Endodermal cell (in vitro differentiated cells): ENCODE measurements around the gene EIF4A2. TPM values are rescaled to one million over a fixed set of nuclear protein-coding genes. Genes with fewer than 3 reads are reported as not detected.

Source experiments
- DNase-seq: peaks from one replicate; pipeline ENCODE4 v3.0.0-alpha.2; 2017
- H3K27ac ChIP-seq: 2 replicates; pipeline ENCODE4 v1.5.1; 2013; ENCODE audit warnings: mild to moderate bottlenecking, low read depth, low read length, moderate library complexity
- H3K27me3 ChIP-seq: 2 replicates; pipeline ENCODE4 v1.6.1; 2013; ENCODE audit warnings: mild to moderate bottlenecking, low read length, moderate library complexity; ENCODE audit not compliant: insufficient read depth, control insufficient read depth, poor library complexity, severe bottlenecking
- H3K36me3 ChIP-seq: 2 replicates; pipeline ENCODE4 v1.7.0; 2013; ENCODE audit warnings: mild to moderate bottlenecking, low read length, moderate library complexity; ENCODE audit not compliant: control insufficient read depth, insufficient read depth
- H3K4me1 ChIP-seq: one replicate; pipeline ENCODE4 v1.7.0; 2013; ENCODE audit warnings: low read length; ENCODE audit not compliant: control insufficient read depth, insufficient read depth
- H3K4me3 ChIP-seq: 2 replicates; pipeline ENCODE4 v1.5.1; 2013; ENCODE audit warnings: mild to moderate bottlenecking, low read length, moderate library complexity
- H3K9ac ChIP-seq: 2 replicates; pipeline ENCODE4 v1.6.1; 2013; ENCODE audit warnings: mild to moderate bottlenecking, low read length, moderate library complexity; ENCODE audit not compliant: poor library complexity, severe bottlenecking; ENCODE audit errors: extremely low read depth
- H3K9me3 ChIP-seq: 2 replicates; pipeline ENCODE4 v1.6.1; 2013; ENCODE audit warnings: mild to moderate bottlenecking, low read length, moderate library complexity; ENCODE audit not compliant: control insufficient read depth
- H3K27ac Mint-ChIP-seq: 2 replicates; pipeline ENCODE4 v1.8.0; 2020; ENCODE audit warnings: mixed read lengths
- H3K27me3 Mint-ChIP-seq: 2 replicates; pipeline ENCODE4 v1.8.0; 2021; ENCODE audit warnings: mild to moderate bottlenecking, mixed read lengths; ENCODE audit not compliant: insufficient read depth
- H3K36me3 Mint-ChIP-seq: 2 replicates; pipeline ENCODE4 v1.8.0; 2020; ENCODE audit warnings: low read depth, mixed read lengths
- H3K4me1 Mint-ChIP-seq: 2 replicates; pipeline ENCODE4 v1.8.0; 2020; ENCODE audit warnings: mixed read lengths
- H3K4me3 Mint-ChIP-seq: 2 replicates; pipeline ENCODE4 v1.8.0; 2020; ENCODE audit warnings: mild to moderate bottlenecking, moderate library complexity, mixed read lengths
- H3K9me3 Mint-ChIP-seq: 2 replicates; pipeline ENCODE4 v1.8.0; 2020; ENCODE audit warnings: mild to moderate bottlenecking, mixed read lengths
- WGBS, 2 experiments: methylation state at CpG; one replicate each; pipeline versions ENCODE4 v1.1.5 to v1.1.7; 2013; ENCODE audit warnings: missing lambda C conversion rate in 2 of 2, mixed read lengths in 1 of 2; ENCODE audit not compliant: insufficient coverage in 1 of 2, insufficient read length in 1 of 2; 5-methylcytosine and 5-hydroxymethylcytosine counted together
- total RNA-seq, 2 donors: library from RNA; stranded (reverse); fragmentation: NEBNext Ultra II Directional in 1 of 2; extraction: Animal tissue kit (Norgen Biotek cat#: 25700) in 1 of 2; gene quantifications; 2 replicates in 1 of 2; 3 replicates in 1 of 2; pipeline ENCODE4 v1.2.1, GENCODE V29; 2021
- TF ChIP-seq, protein P1 (sequence below): fragments of 200-600 bp; sonication (generic); conservative IDR thresholded peaks from 2 replicates; pipeline ENCODE4 v1.5.0; 2021; ENCODE audit warnings: antibody characterized with exemption, mild to moderate bottlenecking

Gene EIF4A2
- total RNA-seq, 2 donors from 2014 or later = 329 TPM

- H3K27me3 Mint-ChIP-seq = peaks cover 31% of the 10 kb centered on the region
- H3K4me3 Mint-ChIP-seq = no peak overlapping the region
- Histone ChIP-seq H3K4me1 (no peaks in the 10 kb centered on the region), H3K4me3 (no peak overlapping the region), H3K36me3 (no peaks in the 10 kb centered on the region), H3K27me3 (peaks cover 22% of the 10 kb centered on the region), H3K9me3 (no peaks in the 10 kb centered on the region), H3K27ac (no peak overlapping the region), H3K9ac (no peak overlapping the region)
- H3K36me3 Mint-ChIP-seq = no peaks in the 10 kb centered on the region
- WGBS, 2 experiments = 81 to 96% methylated on average over 3 of the region's 3 CpGs
- H3K27ac Mint-ChIP-seq = no peak overlapping the region
- H3K4me1 Mint-ChIP-seq = no peaks in the 10 kb centered on the region
- TF ChIP-seq, protein P1, sequence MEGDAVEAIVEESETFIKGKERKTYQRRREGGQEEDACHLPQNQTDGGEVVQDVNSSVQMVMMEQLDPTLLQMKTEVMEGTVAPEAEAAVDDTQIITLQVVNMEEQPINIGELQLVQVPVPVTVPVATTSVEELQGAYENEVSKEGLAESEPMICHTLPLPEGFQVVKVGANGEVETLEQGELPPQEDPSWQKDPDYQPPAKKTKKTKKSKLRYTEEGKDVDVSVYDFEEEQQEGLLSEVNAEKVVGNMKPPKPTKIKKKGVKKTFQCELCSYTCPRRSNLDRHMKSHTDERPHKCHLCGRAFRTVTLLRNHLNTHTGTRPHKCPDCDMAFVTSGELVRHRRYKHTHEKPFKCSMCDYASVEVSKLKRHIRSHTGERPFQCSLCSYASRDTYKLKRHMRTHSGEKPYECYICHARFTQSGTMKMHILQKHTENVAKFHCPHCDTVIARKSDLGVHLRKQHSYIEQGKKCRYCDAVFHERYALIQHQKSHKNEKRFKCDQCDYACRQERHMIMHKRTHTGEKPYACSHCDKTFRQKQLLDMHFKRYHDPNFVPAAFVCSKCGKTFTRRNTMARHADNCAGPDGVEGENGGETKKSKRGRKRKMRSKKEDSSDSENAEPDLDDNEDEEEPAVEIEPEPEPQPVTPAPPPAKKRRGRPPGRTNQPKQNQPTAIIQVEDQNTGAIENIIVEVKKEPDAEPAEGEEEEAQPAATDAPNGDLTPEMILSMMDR = no peak
- DNase-seq = peak; percentile 55
- H3K9me3 Mint-ChIP-seq = no peaks in the 10 kb centered on the region
Measured at GRCh38 chr3:186751480-186751879, 31.9 kb upstream of the EIF4A2 start.

DNA sequence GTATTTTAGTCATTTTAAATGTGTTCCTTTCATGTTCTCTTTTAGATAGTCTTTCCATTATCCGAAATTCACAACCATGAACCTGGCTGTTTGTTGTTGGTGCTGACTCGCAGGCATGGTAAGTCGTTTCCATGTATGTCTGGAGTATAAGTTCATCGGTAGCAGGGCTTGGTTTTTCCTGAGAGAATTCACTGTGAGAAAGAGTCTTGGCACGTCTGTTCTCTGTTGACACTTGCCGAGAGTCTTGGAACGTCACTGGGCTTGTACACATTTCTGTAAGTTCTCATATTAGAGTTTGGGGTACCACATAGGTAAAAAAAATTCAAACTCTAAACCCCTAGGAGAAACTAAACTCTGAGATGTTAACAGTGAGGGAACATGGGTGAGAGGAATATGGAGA is 29.4 kb upstream of the EIF4A2 start:
- Histone ChIP-seq H3K4me1 (no peaks in the 10 kb centered on the region), H3K27ac (no peak overlapping the region), H3K27me3 (peaks cover 34% of the 10 kb centered on the region), H3K4me3 (no peak overlapping the region), H3K9me3 (no peaks in the 10 kb centered on the region), H3K9ac (no peak overlapping the region), H3K36me3 (no peaks in the 10 kb centered on the region)
- Mint-ChIP-seq H3K9me3 (no peaks in the 10 kb centered on the region), H3K36me3 (no peaks in the 10 kb centered on the region), H3K4me1 (peaks cover 10% of the 10 kb centered on the region), H3K4me3 (no peak overlapping the region), H3K27ac (no peak overlapping the region), H3K27me3 (peaks cover 56% of the 10 kb centered on the region)
- TF ChIP-seq, protein P1 = no peak
- DNase-seq = no peak
- WGBS, 2 experiments = 86 to 94% methylated on average over 6 to 7 of the region's 7 CpGs

DNA sequence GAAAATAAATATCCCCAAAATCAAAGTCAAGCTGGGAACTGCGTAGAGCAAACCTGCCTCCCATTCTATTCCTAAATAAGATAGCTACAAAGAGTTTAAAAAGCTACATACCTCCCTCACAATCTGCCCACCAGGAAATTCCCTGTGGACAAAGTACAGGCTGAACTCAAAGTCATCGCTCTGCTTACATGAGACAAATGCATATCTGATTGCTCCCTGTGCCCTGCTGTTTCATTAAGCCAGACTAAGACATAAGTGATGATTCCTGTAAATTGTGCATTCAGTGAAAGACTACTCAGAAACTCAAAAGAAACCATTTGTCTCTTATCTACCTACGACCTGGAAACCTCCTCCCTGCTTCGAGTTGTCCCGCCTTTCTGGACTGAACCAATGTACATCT is 28.5 kb upstream of the EIF4A2 start:
- H3K27me3 ChIP-seq = peaks cover 43% of the 10 kb centered on the region
- Mint-ChIP-seq H3K27me3 (peaks cover 64% of the 10 kb centered on the region), H3K4me3 (no peak overlapping the region), H3K27ac (no peak overlapping the region), H3K9me3 (no peaks in the 10 kb centered on the region), H3K4me1 (peaks cover 11% of the 10 kb centered on the region), H3K36me3 (no peaks in the 10 kb centered on the region)
- no peaks in the 10 kb centered on the region for H3K36me3 ChIP-seq
- no peak overlapping the region for H3K9ac ChIP-seq
- H3K4me1 ChIP-seq = no peaks in the 10 kb centered on the region
- WGBS, 2 experiments = 92 to 95% methylated on average over 5 of the region's 5 CpGs
- TF ChIP-seq, protein P1 = no peak
- no peak overlapping the region for H3K27ac ChIP-seq
- no peaks in the 10 kb centered on the region for H3K9me3 ChIP-seq
- DNase-seq = no peak
- no peak overlapping the region for H3K4me3 ChIP-seq
